Caco-2 (cell line): Measurements from ENCODE around the gene BCLAF1. TPM values are rescaled to one million over a fixed set of nuclear protein-coding genes. Genes with fewer than 3 reads are reported as not detected.

Experiments
- BruUV-seq: library from RNA; stranded (reverse); fragments of 400-500 nt; replicated peaks from 2 replicates; lab custom pipeline; 2021; lab: Mats Ljungman, UMichigan
- CTCF ChIA-PET: fragments of 300-600 bp; sonication (Branson Sonifier 250); formaldehyde crosslinking; loops from one replicate; lab custom pipeline; 2022; ENCODE audit warnings: antibody characterized with exemption; lab: Charles Lee
- POLR2A ChIA-PET: fragments of 300-600 bp; sonication (Branson Sonifier 250); formaldehyde crosslinking; loops from one replicate; lab custom pipeline; 2022; ENCODE audit warnings: antibody characterized with exemption; lab: Charles Lee
- DNase-seq, 2 experiments: peaks; one replicate each; pipeline versions ENCODE4 v3.0.0 to v3.0.0-alpha.2; 2020 to 2022
- H3K27me3 ChIP-seq: replicated peaks from 2 replicates; pipeline ENCODE4 v1.6.0; 2011; ENCODE audit warnings: low read length; ENCODE audit not compliant: control insufficient read depth, insufficient read depth
- H3K36me3 ChIP-seq: 2 replicates; pipeline ENCODE4 v1.5.1; 2011; ENCODE audit warnings: low read length; ENCODE audit not compliant: control insufficient read depth, insufficient read depth
- H3K4me1 ChIP-seq: fragments of 250-450 bp; sonication (Bioruptor Pico); 2 replicates; pipeline ENCODE4 v1.5.1; 2020; ENCODE audit warnings: mild to moderate bottlenecking
- H3K4me3 ChIP-seq: 2 replicates; pipeline ENCODE4 v1.5.1; 2011; ENCODE audit warnings: low read depth, mild to moderate bottlenecking, control low read depth, low read length
- H3K9me3 ChIP-seq: fragments of 250-450 bp; sonication (Bioruptor Pico); 2 replicates; pipeline ENCODE4 v1.5.1; 2020; ENCODE audit warnings: mild to moderate bottlenecking, moderate library complexity
- H3K27ac Mint-ChIP-seq: one replicate; pipeline ENCODE4 v1.8.0; 2022; ENCODE audit warnings: mixed read lengths; ENCODE audit not compliant: unreplicated experiment
- H3K27me3 Mint-ChIP-seq: one replicate; pipeline ENCODE4 v1.8.0; 2022; ENCODE audit warnings: mixed read lengths; ENCODE audit not compliant: insufficient read depth, unreplicated experiment
- H3K36me3 Mint-ChIP-seq: one replicate; pipeline ENCODE4 v1.8.0; 2022; ENCODE audit warnings: mild to moderate bottlenecking, mixed read lengths; ENCODE audit not compliant: insufficient read depth, unreplicated experiment
- H3K4me1 Mint-ChIP-seq: one replicate; pipeline ENCODE4 v1.8.0; 2022; ENCODE audit warnings: low read depth, mixed read lengths; ENCODE audit not compliant: unreplicated experiment
- H3K4me3 Mint-ChIP-seq: one replicate; pipeline ENCODE4 v1.8.0; 2022; ENCODE audit warnings: mild to moderate bottlenecking, moderate library complexity, mixed read lengths; ENCODE audit not compliant: unreplicated experiment
- H3K9me3 Mint-ChIP-seq: one replicate; pipeline ENCODE4 v1.8.0; 2022; ENCODE audit warnings: mixed read lengths; ENCODE audit not compliant: unreplicated experiment
- intact Hi-C: fragments of 100-400 bp; cut with micrococcal nuclease; formaldehyde crosslinking; loops from one replicate; pipeline ENCODE4 v1.10.0; 2022; ENCODE audit not compliant: unreplicated experiment
- total RNA-seq: library from RNA; stranded (reverse); gene quantifications from 2 replicates; pipeline ENCODE4 v1.2.3, GENCODE V29; 2022
- TF ChIP-seq, protein P1 (sequence below), 2 experiments: fragments of 200-600 bp in 1 of 2; IDR thresholded peaks; 1 replicate in 1 of 2; 2 replicates in 1 of 2; pipeline versions ENCODE4 v1.5.1 to v1.8.0; 2011 to 2022; ENCODE audit warnings: antibody characterized with exemption in 1 of 2, control low read depth in 1 of 2, inconsistent platforms in 1 of 2, low read depth in 1 of 2, low read length in 1 of 2, mild to moderate bottlenecking in 1 of 2, moderate library complexity in 1 of 2; ENCODE audit not compliant: insufficient read depth in 1 of 2, severe bottlenecking in 1 of 2, unreplicated experiment in 1 of 2

BCLAF1 gene
- total RNA-seq, 1 experiment from 2014 or later, result 178 TPM

DNA sequence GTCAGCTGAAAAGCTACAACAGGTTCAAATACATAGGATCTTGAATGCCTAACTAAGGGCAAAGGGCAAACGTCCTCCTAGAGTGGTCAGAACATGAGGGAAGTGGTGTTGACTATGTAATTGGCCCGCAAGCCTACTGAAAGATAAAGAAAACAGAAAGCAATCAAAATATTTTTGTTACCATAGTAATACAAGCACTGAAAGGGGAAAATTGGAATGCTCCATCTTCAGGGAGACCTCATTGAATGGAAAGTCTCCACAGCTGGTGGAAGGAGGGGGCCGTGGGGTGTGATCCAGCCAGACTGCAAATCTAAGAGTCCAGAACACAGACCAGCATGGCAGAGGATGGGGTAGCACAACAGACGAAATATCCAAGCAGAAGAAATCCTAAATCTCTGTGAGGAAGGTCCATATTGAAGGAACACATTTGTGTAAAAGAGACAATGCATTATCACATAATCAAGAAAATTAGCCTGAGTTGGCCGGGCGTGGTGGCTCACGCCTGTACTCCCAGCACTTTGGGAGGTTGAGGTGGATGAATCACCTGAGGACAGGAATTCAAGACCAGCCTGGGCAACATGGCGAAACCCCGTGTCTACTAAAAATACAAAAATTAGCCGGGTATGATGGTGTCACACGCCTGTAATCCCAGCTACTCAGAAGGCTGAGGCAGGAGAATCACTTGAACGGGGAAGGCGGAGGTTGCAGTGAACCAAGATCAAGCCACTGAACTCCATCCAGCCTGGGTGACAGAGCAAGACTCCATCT is 79.1 kb downstream of the BCLAF1 start:
- peaks cover 6% of the 10 kb centered on the region for H3K27me3 Mint-ChIP-seq
- POLR2A ChIA-PET, result no interaction called here

GRCh38 chr6:136209496-136209895 is 80.2 kb downstream of the BCLAF1 start:
- H3K36me3 Mint-ChIP-seq, result no peaks in the 10 kb centered on the region
- Histone ChIP-seq H3K36me3 (no peaks in the 10 kb centered on the region), H3K27me3 (no peaks in the 10 kb centered on the region), H3K4me1 (no peaks in the 10 kb centered on the region), H3K4me3 (no peak overlapping the region), H3K9me3 (no peaks in the 10 kb centered on the region)
- TF ChIP-seq, protein P1, sequence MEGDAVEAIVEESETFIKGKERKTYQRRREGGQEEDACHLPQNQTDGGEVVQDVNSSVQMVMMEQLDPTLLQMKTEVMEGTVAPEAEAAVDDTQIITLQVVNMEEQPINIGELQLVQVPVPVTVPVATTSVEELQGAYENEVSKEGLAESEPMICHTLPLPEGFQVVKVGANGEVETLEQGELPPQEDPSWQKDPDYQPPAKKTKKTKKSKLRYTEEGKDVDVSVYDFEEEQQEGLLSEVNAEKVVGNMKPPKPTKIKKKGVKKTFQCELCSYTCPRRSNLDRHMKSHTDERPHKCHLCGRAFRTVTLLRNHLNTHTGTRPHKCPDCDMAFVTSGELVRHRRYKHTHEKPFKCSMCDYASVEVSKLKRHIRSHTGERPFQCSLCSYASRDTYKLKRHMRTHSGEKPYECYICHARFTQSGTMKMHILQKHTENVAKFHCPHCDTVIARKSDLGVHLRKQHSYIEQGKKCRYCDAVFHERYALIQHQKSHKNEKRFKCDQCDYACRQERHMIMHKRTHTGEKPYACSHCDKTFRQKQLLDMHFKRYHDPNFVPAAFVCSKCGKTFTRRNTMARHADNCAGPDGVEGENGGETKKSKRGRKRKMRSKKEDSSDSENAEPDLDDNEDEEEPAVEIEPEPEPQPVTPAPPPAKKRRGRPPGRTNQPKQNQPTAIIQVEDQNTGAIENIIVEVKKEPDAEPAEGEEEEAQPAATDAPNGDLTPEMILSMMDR (IDR thresholded peaks at IDR 0.05; ENCODE audit: insufficient read depth in 1 of 2, low read depth in 1 of 2, low read length in 1 of 2, severe bottlenecking in 1 of 2, unreplicated experiment in 1 of 2), result no peak
- POLR2A ChIA-PET, result no interaction called here
- H3K27ac Mint-ChIP-seq, result no peak overlapping the region
- no peak for DNase-seq
- intact Hi-C loops, result no loop called here
- CTCF ChIA-PET, result no interaction called here
- peaks cover 10% of the 10 kb centered on the region for H3K9me3 Mint-ChIP-seq
- no TSS peak for BruUV-seq
- peaks cover 4% of the 10 kb centered on the region for H3K27me3 Mint-ChIP-seq
- no peak overlapping the region for H3K4me3 Mint-ChIP-seq
- H3K4me1 Mint-ChIP-seq, result no peaks in the 10 kb centered on the region

More for the DNA sequence above, 79.1 kb downstream of the BCLAF1 start:
- Histone ChIP-seq H3K4me1 (no peaks in the 10 kb centered on the region), H3K36me3 (no peaks in the 10 kb centered on the region), H3K27me3 (no peaks in the 10 kb centered on the region), H3K9me3 (no peaks in the 10 kb centered on the region), H3K4me3 (no peak overlapping the region)
- Mint-ChIP-seq H3K27ac (no peak overlapping the region), H3K4me3 (no peak overlapping the region), H3K4me1 (no peaks in the 10 kb centered on the region), H3K9me3 (peaks cover 10% of the 10 kb centered on the region), H3K36me3 (no peaks in the 10 kb centered on the region)
- intact Hi-C loops, result no loop called here
- TF ChIP-seq, protein P1 (IDR thresholded peaks at IDR 0.05; ENCODE audit: insufficient read depth in 1 of 2, low read depth in 1 of 2, low read length in 1 of 2, severe bottlenecking in 1 of 2, unreplicated experiment in 1 of 2), result no peak
- CTCF ChIA-PET, result no interaction called here
- BruUV-seq, result no TSS peak
- no peak for DNase-seq

DNA sequence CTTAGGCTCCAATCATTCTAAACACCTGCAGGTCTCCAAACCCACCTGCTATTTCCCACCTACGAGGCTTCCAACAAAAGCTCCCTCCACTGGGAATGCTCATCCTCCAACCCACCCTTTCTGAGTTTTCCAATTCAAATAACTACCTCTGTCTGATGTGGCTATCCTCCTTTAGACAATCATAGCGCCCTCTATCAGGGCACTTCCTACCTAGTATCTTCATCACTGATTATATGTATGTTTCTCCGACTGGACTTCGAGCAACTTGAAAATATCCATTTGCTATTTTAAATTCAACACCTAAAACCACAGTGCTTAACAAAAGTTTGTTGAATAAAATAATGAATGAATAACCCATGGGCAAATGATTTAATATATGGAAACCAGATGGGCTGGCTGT is 80.9 kb downstream of the BCLAF1 start:
- intact Hi-C loops, result no loop called here
- H3K9me3 Mint-ChIP-seq, result peaks cover 10% of the 10 kb centered on the region
- Histone ChIP-seq H3K4me3 (no peak overlapping the region), H3K36me3 (no peaks in the 10 kb centered on the region), H3K27me3 (no peaks in the 10 kb centered on the region), H3K4me1 (no peaks in the 10 kb centered on the region), H3K9me3 (no peaks in the 10 kb centered on the region)
- ChIA-PET POLR2A (no interaction called here), CTCF (no interaction called here)
- H3K27me3 Mint-ChIP-seq, result peaks cover 3% of the 10 kb centered on the region
- no peak for DNase-seq
- H3K27ac Mint-ChIP-seq, result no peak overlapping the region
- TF ChIP-seq, protein P1 (IDR thresholded peaks at IDR 0.05; ENCODE audit: insufficient read depth in 1 of 2, low read depth in 1 of 2, low read length in 1 of 2, severe bottlenecking in 1 of 2, unreplicated experiment in 1 of 2), result no peak
- no peaks in the 10 kb centered on the region for H3K4me1 Mint-ChIP-seq
- H3K4me3 Mint-ChIP-seq, result no peak overlapping the region
- no peaks in the 10 kb centered on the region for H3K36me3 Mint-ChIP-seq
- BruUV-seq, result no TSS peak

Other genes starting within 250 kb of the BCLAF1 start
- 15.1 and 18.5 TPM in 2 replicates for gene MTFR2, start 39.5 kb downstream of the BCLAF1 start, total RNA-seq